ENCODE measurements around the gene LYVE1.

LYVE1 gene

DNA sequence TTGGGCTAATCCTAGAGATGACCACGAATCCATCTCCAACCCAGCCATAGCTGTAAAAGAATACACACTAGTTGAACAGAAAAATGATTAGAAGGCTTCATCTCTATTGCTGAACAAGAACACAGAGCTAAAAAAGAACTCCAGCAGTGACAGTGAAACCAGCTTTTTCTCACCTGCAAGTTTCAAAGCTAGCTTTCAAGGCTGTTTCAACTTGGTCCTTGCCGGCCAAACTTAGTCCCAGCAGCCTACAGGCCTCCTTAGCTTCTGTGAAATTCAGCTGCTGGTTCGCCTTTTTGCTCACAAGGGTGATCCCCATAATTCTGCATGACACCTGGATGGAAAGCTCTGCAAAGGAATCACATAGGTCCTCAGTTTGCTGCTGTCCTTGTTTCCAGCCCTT lies 4.4 kb downstream of the LYVE1 start:
- FAIRE-seq, result no peak
- DNase-seq (ENCODE audit: extremely low spot score, insufficient read length, low read depth), result no peak

DNA sequence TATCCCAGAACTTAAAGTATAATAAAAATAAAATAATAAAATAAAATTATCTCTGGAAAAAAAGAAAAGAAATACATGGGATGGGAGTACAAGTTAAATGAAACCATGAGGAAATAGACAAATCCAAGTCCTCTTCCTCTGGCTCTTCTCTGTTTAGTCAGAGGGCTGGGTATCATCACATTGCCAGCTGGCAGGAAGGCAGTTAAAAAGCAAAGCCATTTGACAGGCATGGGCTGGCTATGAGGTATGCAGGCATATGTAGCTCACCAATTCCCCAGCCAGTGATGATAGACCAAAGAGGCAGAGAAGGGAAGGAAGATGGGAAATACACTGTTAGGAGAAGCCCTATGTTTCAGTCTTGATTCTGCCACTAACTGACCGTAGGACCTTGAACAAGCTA lies 6.5 kb downstream of the LYVE1 start:
- FAIRE-seq (no peak), DNase-seq (ENCODE audit: extremely low spot score, insufficient read length, low read depth) (no peak)

DNA sequence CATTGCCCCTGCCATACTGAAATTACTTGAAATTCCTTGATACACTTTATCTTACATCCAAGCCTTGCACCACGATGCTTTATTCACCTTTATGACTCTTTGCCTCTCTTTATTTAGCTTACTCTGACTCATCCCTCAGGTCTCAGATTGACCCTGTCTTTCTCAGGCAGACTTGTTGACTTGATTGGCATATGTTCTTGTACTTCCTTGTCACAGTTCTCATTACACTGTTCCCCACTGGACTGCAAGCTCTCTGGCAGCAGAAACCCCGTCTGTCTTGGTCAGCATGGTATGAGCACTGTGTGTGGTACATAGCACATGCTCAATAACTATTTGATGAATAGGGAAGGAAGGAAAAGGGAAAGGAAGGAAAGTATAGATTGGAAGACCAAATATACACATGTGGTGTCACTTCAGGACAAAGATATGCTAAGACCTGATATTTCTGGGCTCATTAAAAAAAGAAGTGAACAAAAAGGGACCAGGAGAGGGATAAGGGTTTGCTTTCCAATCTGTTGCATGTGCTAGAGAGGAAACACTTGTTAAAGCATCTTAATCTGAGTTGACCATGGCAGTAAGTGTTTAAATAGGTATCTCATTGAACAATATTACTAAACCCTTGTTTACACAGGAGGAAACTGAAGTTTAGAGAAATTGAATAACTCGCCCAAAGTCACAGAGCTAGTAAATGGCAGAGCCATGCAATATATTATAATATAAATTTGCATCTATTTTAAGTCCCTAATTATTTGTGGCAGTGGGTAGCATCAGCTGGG lies 7.2 kb downstream of the LYVE1 start:
- no peak for FAIRE-seq
- DNase-seq (ENCODE audit: extremely low spot score, insufficient read length, low read depth), result no peak

DNA sequence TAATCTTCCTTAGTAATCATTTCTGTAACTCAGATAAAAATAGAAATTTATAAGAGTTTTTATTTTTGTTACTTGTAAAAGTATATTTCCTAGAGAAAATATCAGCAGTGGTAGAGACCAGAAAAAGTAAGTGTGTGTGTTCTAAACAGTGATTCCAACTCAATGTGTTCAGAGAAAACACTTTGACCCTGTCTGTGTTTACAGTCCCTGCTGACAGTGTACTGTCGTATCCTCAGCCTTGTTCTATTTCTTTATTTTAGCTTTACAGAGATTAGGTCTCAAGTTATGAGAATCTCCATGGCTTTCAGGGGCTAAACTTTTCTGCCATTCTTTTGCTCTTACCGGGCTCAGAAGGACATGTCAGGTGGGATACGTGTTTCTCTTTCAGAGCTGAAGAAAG lies 10.2 kb downstream of the LYVE1 start:
- FAIRE-seq, result no peak
- no peak for DNase-seq (ENCODE audit: extremely low spot score, insufficient read length, low read depth)

DNA sequence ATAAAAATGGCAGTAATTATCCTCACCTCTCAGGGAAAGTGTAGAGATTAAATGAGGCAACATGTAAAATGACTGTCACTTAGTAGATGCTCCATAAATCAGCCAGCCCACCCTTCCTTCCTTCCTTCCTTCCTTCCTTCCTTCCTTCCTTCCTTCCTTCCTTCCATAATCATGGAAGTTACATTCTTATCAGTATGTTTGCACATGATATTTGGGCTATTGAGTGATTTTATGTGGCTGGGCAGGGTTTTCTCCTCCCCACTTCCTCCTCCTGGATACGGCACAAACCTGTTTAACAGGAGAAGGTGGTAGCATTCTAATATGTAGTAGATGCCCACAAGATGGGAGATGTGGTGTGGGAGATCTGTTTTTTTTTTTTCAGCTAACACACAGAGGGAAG lies 11.9 kb downstream of the LYVE1 start:
- DNase-seq (ENCODE audit: extremely low spot score, insufficient read length, low read depth) (no peak), FAIRE-seq (no peak)

DNA sequence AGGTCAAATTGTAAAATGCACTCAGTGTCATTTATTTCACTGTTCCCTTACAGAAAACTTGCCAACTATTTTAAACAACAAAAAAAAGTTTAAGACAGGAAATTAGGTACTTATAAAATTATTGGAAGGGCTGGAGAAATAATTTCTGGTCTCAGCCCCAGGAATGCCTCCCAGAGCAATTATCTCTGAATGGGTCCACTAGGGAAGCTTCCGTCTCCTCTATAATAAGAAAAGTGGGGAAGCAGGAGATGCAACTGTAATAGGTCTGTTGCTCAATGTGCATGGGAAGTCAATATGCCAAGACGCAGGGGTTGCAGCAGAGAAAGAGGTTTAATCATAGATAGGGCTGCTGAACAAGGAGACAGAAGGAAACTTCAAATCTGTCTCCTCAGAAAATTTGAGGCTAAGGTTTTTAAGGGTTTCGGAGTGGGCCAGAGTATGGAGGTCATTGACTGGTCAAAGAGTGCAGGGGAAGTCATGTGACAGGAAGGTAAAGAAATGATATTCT lies 16.6 kb downstream of the LYVE1 start:
- DNase-seq (ENCODE audit: extremely low spot score, insufficient read length, low read depth), result no peak
- FAIRE-seq, result no peak

DNA sequence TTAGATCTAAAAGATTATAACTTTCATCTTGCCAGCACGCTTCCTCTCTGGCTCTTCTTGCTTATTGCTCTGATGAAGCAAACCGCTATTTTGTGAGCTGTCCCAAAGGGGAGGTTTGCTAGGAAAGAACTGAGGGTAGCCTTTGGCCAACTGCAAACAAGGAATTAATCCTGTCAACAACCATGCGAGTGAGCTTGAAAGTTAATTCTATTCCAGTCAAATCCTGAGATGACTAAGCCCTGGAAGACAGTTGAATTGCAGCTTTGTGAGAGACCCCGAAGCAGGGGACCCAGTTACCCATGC lies 17.2 kb downstream of the LYVE1 start:
- FAIRE-seq (no peak), DNase-seq (ENCODE audit: extremely low spot score, insufficient read length, low read depth) (no peak)

DNA sequence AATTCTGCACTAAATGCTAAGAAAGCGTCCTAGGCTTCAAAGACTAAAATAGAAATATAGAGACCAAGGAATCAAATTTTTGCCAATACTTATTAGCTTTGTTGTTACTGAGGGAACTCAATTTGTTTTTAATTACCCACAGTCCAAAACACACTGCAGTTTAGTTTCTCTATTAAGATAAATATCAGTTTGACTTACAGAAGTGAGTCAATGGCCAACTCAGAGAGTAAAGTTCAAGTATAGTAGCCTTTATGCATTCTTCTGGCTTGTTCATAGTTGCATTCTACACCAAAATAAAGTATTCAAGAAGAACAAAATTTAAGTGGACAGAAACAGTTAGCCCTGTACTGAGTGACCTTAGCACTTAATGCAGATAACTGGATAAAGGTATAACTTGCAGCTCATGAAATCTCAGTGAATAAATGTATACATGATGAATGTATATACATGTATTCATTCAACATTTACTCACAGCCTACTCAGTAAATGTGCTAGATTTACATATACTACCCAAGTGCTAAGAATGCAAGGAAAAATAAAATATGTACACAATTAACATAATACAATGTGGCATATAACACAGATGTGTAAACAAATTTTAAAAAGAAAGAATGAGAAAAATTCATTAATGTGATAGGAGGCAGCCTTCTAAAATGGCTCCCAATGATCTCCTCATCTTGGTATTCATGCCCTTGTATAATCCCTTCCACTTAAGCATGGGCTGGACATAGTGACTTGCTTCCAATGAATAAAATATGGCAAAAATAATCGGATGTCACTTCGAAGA lies 17.8 kb downstream of the LYVE1 start:
- no peak for FAIRE-seq
- DNase-seq (ENCODE audit: extremely low spot score, insufficient read length, low read depth), result no peak

DNA sequence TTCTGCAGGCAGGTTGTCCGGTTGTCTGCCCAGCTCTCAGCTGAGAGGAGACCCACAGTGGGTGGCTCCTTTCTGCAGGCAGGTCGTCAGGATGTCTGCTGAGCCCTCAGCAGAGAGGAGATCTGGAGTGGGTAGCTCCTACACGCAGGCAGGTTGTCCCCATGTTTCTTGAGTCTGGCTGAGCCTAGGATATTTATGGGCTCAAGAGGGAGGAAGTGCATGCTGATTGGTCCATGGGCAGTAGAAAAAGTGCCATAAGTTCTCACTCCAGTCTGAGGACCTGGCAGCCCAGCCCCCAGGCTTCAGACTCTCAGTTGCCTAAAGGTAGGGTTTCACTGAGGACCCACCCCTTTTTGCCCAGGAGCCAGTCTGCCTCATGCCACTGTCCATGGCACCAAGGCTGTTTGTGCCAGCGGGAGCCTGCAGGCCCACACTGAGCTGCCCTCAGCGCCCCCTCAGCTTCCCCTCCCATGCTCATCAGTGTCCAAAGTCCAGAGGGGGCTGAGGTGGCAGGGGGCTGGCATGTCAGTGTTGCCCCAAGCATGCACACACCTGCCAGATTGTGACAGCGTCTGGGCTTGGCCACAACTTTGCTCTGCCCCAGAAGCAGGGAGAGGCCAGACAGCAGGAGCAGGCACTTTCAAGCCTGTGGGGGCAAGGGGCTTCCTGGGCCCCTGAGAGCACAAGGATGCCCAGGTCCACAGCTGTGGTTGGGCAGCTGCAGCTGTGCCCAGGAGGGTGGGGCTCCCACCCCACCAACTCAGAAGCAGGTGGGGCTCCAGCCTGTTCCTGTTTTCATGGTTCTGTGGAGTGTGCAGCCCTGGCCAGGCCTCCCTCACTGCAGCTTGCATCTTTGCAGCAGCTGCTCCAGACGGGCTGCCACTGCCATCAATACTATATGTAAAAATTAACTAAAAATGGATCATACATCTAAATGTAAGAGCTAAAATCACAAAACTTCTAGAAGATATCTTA lies 23.7 kb downstream of the LYVE1 start:
- DNase-seq (ENCODE audit: extremely low spot score, insufficient read length, low read depth) (no peak), FAIRE-seq (no peak)

DNA sequence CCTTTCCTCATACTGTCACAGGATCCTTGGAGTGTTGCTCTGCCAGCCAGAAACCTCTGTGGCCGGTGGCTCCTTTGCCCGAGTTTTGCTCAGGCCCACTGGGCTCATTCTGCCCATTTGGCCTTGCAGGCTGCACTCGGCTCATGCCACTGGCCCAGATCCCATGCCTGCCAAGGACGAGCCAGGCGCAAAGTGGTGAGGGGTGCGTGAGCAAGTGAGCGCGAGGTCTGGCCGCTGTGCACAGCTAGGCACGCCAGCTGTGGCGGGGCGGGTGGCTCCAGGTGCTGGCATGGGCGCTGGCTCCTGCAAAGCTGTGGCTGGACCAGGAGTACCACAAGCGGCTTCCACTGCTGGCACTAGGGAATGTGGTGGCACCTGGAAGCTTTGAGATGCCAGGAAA lies 24.7 kb downstream of the LYVE1 start:
- no peak for FAIRE-seq

DNA sequence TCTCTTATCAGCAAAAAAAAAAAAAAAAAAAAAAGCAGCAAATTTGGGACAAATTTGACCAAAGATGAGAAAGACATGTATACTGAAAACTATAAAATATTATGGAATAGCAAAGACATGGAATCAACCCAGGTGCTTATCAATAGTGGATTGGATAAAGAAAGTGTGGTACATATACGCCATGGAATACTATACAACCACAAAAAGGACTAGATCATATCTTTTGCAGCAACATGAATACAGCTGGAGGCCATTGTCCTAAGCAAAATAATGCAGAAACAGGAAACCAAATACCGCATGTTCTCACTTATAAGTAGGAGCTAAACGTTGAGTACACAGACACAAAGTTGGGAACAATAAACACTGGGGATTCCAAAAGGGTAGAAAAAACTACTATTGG lies 25.7 kb downstream of the LYVE1 start:
- no peak for FAIRE-seq

More for the DNA sequence above, 24.7 kb downstream of the LYVE1 start:
- DNase-seq (ENCODE audit: extremely low spot score, insufficient read length, low read depth), result no peak

DNA sequence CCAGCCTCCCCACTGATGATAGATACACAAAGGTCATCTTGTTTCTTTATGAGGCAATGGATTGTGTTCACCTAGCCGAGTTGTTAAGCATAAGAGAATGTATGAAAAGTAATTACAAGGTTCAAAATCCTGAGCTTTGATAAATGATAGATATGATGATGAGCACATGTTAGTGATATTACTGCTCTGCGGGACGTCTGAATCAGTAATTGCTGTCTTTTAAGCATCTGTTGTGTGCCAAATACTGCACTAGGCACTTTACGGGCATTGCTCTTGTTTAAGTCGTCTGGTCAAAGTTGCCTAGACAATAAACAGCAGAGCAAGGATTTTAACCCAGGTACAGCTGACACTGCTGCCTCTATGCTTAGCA lies 26.9 kb downstream of the LYVE1 start:
- DNase-seq (ENCODE audit: extremely low spot score, insufficient read length, low read depth) (no peak), FAIRE-seq (no peak)

More for the DNA sequence above, 25.7 kb downstream of the LYVE1 start:
- DNase-seq (ENCODE audit: extremely low spot score, insufficient read length, low read depth), result no peak

DNA sequence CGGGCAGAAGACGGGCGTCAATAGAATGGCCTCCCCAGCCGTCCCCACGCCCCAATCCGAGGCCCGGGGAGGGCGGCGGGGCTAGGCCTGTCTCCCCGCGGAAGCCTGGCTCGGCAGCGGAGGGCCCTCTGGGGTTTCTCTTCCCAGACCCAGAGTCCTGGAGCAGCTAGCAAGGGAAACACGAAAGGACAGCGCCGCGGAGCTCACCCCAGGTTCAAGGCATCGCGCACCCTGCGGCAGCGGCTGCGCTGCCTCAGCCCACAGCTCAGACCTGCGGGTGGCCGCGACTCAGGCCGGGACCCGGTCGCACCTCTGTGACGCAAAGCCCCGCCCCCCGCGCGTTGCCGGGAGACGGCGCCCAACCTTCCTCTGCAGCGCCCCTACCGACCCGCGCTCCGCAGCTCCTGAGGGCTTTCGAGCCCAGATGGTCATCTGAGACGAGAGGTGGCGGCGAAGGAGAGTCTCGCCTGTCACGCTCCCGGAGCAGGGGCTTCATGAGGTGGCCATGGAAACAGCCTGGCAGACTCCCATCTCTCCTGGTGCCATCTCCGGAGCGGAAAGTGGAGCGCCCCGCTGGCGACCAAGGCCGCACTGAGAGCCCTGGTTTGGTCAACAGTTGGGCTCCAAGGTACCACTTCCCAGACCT lies 27.4 kb downstream of the LYVE1 start, which contains the start of gene RNF141:
Gene RNF141 (minus strand): TSS at position 273 of the 646 bp plus-strand sequence. CDS start 7,029 bp downstream, outside the sequence.
- FAIRE-seq, result peak; percentile 96
- peak; percentile 93 for DNase-seq (ENCODE audit: extremely low spot score, insufficient read length, low read depth)

DNA sequence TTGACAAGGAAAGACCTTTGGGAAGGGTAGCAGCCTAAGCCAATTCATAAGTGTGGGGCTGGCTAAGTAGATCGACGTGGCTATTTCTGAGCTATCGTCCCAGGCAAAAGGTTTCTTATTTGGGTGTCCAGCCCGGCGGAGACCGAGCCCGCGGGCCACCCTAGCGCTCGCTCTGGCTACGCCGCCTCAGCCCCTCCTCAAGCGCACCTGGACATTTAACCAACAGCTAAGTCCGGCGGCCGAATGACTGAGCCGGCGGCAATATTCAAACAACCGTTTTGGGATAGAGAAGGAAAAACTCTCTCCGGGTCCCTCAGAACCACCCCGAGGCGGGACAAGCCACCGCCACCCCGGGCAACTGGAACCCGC lies 27.9 kb downstream of the LYVE1 start:
- DNase-seq (ENCODE audit: extremely low spot score, insufficient read length, low read depth) (no peak), FAIRE-seq (no peak)

DNA sequence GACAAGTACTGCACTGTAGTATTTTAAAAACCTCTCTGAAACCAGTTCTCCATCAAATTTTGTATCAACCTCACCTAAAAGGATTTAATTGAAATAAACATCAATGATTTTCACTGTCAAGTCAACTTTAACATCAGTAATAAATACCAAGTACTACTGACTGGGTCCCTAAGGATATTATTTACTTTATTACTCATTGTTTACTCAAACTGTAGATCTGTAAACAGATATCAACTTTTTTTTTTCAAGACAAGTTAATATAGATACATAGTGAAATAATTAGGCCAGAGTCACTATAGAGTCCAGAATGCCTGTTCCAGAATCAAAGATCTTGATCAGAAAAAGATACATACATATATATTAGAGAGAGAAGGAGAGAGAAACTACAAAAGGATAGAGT lies 29.1 kb downstream of the LYVE1 start:
- FAIRE-seq (no peak), DNase-seq (ENCODE audit: extremely low spot score, insufficient read length, low read depth) (no peak)

DNA sequence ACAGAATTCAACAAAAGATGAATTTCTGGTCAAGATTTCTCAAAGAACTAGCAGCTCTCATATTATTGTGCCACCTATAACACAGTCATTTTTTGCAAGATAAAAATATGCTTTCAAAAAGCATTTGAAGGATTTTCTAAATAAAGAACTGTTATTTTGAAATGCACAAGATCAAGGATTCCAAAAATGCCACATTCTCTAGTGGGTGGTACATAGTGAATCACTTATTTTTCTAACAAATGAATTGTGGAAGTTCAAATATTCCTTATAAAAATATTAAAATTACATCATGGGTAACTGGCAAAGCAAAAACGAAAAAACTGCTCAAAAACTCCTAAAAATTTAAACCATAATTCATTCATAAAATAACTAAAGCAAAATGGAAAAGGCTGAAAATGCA lies 29.5 kb downstream of the LYVE1 start:
- DNase-seq (ENCODE audit: extremely low spot score, insufficient read length, low read depth), result no peak
- no peak for FAIRE-seq

DNA sequence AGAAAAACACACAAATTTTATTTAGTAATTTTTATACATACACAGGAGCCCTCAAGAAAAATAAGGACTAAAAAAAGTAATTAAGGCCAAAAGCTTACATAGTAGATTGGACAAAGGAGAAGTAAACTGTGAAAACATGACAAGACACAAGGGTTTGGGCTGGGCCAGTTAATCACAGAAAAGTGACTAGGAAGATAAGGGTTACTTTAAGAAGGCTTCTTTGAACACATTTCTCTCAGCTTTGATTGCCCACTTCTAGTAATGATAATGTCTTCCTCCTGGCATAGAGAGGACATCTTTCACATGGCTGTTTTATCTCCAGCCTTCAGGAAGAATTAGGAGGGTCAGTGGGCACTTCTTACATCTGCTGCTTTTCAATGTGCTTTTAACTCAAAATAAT lies 30.9 kb downstream of the LYVE1 start:
- FAIRE-seq, result no peak
- no peak for DNase-seq (ENCODE audit: extremely low spot score, insufficient read length, low read depth)

DNA sequence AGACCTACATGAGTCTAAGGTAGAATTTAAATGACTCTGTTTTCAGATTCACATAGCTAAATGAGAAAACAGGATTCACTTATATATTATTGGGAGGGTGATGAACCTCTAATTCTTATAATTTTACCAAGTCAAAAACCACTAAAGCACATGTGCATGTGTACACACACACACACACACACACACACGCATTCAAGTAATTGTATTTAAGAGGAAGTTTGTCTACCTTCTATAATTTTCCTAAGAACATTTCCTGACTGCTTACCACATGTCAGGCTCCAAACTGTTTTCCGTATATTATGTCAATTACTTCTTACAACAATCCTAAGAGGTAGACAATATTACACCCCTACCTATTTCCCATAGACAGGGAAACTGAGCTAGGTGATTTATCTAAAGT lies 34.1 kb downstream of the LYVE1 start:
- DNase-seq (ENCODE audit: extremely low spot score, insufficient read length, low read depth) (no peak), FAIRE-seq (no peak)

DNA sequence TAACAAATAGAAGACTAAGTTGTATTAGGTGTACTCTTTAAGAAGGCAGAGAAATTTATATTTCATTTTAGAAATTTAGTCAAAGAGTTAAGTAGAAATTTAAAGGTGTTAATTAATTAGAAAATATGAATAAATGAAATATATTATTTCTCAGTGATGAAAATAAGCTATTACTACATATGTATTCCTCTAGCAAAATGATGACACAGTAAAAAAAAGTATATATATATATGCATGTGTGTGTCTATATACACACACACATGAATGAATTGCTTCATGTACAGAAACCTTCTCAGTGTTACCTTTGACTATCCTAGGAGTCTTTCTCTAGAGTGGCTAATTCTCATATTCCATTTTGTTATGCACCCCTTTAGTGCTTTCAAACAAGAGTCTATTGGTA lies 35.1 kb downstream of the LYVE1 start:
- no peak for FAIRE-seq
- DNase-seq (ENCODE audit: extremely low spot score, insufficient read length, low read depth), result no peak

DNA sequence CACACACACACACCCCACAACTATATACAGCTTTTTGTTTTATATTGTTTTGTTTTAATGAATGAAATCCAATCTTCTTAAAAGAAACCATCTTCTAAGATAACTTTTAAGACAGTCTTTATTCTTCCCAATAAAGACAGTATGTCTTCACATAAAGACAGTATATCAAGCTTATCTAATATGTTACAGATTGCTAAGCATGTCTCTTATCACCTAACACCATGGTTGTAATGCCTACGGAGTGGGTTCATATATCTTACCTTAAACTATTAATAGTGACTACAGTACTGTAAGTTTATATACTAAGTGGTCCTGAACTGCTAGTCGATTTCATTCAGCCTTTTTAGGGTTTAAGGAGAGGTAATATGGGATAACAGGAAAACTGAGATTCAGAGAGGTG lies 35.9 kb downstream of the LYVE1 start:
- FAIRE-seq (no peak), DNase-seq (ENCODE audit: extremely low spot score, insufficient read length, low read depth) (no peak)

Data from GM18507 (cell line).